Mesenchymal stem cell (in vitro differentiated cells and primary cell): Measurements from ENCODE around the gene NIPAL3.
A peak's percentile ranks its signal among the peaks of the same experiment; 100 is the strongest.

Source experiments
- DNase-seq: peaks from one replicate; pipeline ENCODE4 v3.0.0-alpha.2; 2013
- H2AFZ ChIP-seq: one replicate; pipeline ENCODE4 v1.6.1; 2013; ENCODE audit warnings: low read depth, mild to moderate bottlenecking, control low read depth, inconsistent platforms, low read length, moderate library complexity
- H2AK5ac ChIP-seq: 2 replicates; pipeline ENCODE4 v1.6.1; 2013; ENCODE audit warnings: low read length, moderate library complexity, mild to moderate bottlenecking, inconsistent platforms; ENCODE audit not compliant: severe bottlenecking
- H2BK120ac ChIP-seq: one replicate; pipeline ENCODE4 v1.6.1; 2013; ENCODE audit warnings: low read depth, mild to moderate bottlenecking, inconsistent platforms, low read length, moderate library complexity
- H2BK12ac ChIP-seq, 2 experiments: one replicate each; pipeline ENCODE4 v1.6.1; 2013; ENCODE audit warnings: inconsistent platforms in 2 of 2, low read length in 2 of 2, mild to moderate bottlenecking in 2 of 2, moderate library complexity in 2 of 2, control low read depth in 1 of 2
- H2BK15ac ChIP-seq: one replicate; pipeline ENCODE4 v1.6.1; 2013; ENCODE audit warnings: mild to moderate bottlenecking, low read depth, inconsistent platforms; ENCODE audit not compliant: poor library complexity, severe bottlenecking
- H2BK5ac ChIP-seq: 2 replicates; pipeline ENCODE4 v1.6.1; 2013; ENCODE audit warnings: low read depth, mild to moderate bottlenecking, low read length, control low read depth, inconsistent platforms; ENCODE audit not compliant: poor library complexity, severe bottlenecking
- H3K14ac ChIP-seq, 2 experiments: one replicate each; pipeline ENCODE4 v1.6.1; 2013; ENCODE audit warnings: inconsistent platforms in 2 of 2, low read length in 2 of 2, control low read depth in 1 of 2, mild to moderate bottlenecking in 1 of 2, moderate library complexity in 1 of 2
- H3K18ac ChIP-seq, 2 experiments: one replicate each; pipeline ENCODE4 v1.6.1; 2013; ENCODE audit warnings: inconsistent platforms in 2 of 2, low read length in 2 of 2, control low read depth in 1 of 2, low read depth in 1 of 2, mild to moderate bottlenecking in 1 of 2
- H3K23ac ChIP-seq, 2 experiments: one replicate each; pipeline ENCODE4 v1.6.1; 2013; ENCODE audit warnings: inconsistent platforms in 2 of 2, low read length in 2 of 2, mild to moderate bottlenecking in 2 of 2, moderate library complexity in 2 of 2, control low read depth in 1 of 2
- H3K27ac ChIP-seq: 2 replicates; pipeline ENCODE4 v1.5.1; 2013; ENCODE audit warnings: mild to moderate bottlenecking, moderate library complexity, low read length, control low read depth, inconsistent platforms; ENCODE audit not compliant: poor library complexity, severe bottlenecking
- H3K27me3 ChIP-seq, 2 experiments: 2 replicates each; pipeline versions ENCODE4 v1.6.1 to v1.7.0; 2013; ENCODE audit warnings: low read length in 2 of 2, mild to moderate bottlenecking in 2 of 2, moderate library complexity in 2 of 2, control low read depth in 1 of 2, inconsistent platforms in 1 of 2; ENCODE audit not compliant: control insufficient read depth in 1 of 2, insufficient read depth in 1 of 2
- H3K36me3 ChIP-seq, 2 experiments: 2 replicates each; pipeline versions ENCODE4 v1.6.1 to v1.7.0; 2013; ENCODE audit warnings: low read length in 2 of 2, control low read depth in 1 of 2, inconsistent platforms in 1 of 2, low read depth in 1 of 2, mild to moderate bottlenecking in 1 of 2; ENCODE audit not compliant: insufficient read depth in 2 of 2, control insufficient read depth in 1 of 2
- H3K4ac ChIP-seq, 2 experiments: one replicate each; pipeline ENCODE4 v1.6.1; 2013; ENCODE audit warnings: inconsistent platforms in 2 of 2, low read length in 2 of 2, mild to moderate bottlenecking in 2 of 2, moderate library complexity in 2 of 2, control low read depth in 1 of 2, low read depth in 1 of 2
- H3K4me1 ChIP-seq: 2 replicates; pipeline ENCODE4 v1.6.1; 2013; ENCODE audit warnings: low read depth, low read length, control low read depth; ENCODE audit not compliant: control insufficient read depth, insufficient read depth
- H3K4me2 ChIP-seq: 2 replicates; pipeline ENCODE4 v1.6.1; 2013; ENCODE audit warnings: low read length, mild to moderate bottlenecking, inconsistent platforms; ENCODE audit not compliant: poor library complexity, severe bottlenecking
- H3K4me3 ChIP-seq, 2 experiments: 2 replicates each; pipeline versions ENCODE4 v1.5.1 to v1.7.0; 2013; ENCODE audit warnings: low read length in 2 of 2, mild to moderate bottlenecking in 2 of 2, control low read depth in 1 of 2, low read depth in 1 of 2; ENCODE audit not compliant: insufficient read depth in 1 of 2
- H3K79me1 ChIP-seq: replicated peaks from 2 replicates; pipeline ENCODE4 v1.6.1; 2013; ENCODE audit warnings: mild to moderate bottlenecking, control low read depth, low read length, inconsistent platforms; ENCODE audit not compliant: poor library complexity, severe bottlenecking
- H3K9ac ChIP-seq: 2 replicates; pipeline ENCODE4 v1.7.0; 2013; ENCODE audit warnings: mild to moderate bottlenecking, low read length, moderate library complexity
- H3K9me3 ChIP-seq: 2 replicates; pipeline ENCODE4 v1.7.0; 2013; ENCODE audit warnings: mild to moderate bottlenecking, low read length; ENCODE audit not compliant: control insufficient read depth
- H4K8ac ChIP-seq: one replicate; pipeline ENCODE4 v1.6.1; 2013; ENCODE audit warnings: inconsistent platforms, mild to moderate bottlenecking, low read length, moderate library complexity
- H4K91ac ChIP-seq: one replicate; pipeline ENCODE4 v1.6.1; 2013; ENCODE audit warnings: mild to moderate bottlenecking, low read length, inconsistent platforms
- WGBS: methylation state at CpG from one replicate; pipeline ENCODE4 v1.1.7; 2013; ENCODE audit warnings: mixed read lengths; 5-methylcytosine and 5-hydroxymethylcytosine counted together

The NIPAL3 gene

GRCh38 chr1:24387636-24388175 is 27.9 kb upstream of the NIPAL3 start:
- DNase-seq: no peak
- Histone ChIP-seq H2BK120ac (no peak overlapping the region), H3K4me1 (peaks cover 19% of the 10 kb centered on the region), H3K4me3 (no peak overlapping the region), H3K14ac (no peak overlapping the region), H2BK12ac (no peak overlapping the region), H3K27ac (no peak overlapping the region), H2AK5ac (no peak overlapping the region), H3K18ac (no peak overlapping the region), H3K4ac (no peak overlapping the region), H3K9ac (no peak overlapping the region), H4K91ac (no peak overlapping the region), H2BK15ac (no peak overlapping the region), H3K27me3 (no peaks in the 10 kb centered on the region), H3K79me1 (no peaks in the 10 kb centered on the region), H2BK5ac (no peak overlapping the region), H3K9me3 (no peaks in the 10 kb centered on the region), H3K4me2 (no peak overlapping the region), H2AFZ (no peak overlapping the region), H4K8ac (no peak overlapping the region), H3K36me3 (peaks cover 0 to 3% of the 10 kb centered on the region in 2 experiments), H3K23ac (no peak overlapping the region)
- no CpG with 5 or more reads among the region's 1 CpG for WGBS

GRCh38 chr1:24388331-24388885 is 27.2 kb upstream of the NIPAL3 start:
- DNase-seq: no peak
- H3K36me3 ChIP-seq: peaks cover 0 to 3% of the 10 kb centered on the region in 2 experiments
- no peak overlapping the region for H3K4ac ChIP-seq
- no peaks in the 10 kb centered on the region for H3K79me1 ChIP-seq
- H3K4me3 ChIP-seq: no peak overlapping the region
- H2AFZ ChIP-seq: no peak overlapping the region
- H3K27me3 ChIP-seq: no peaks in the 10 kb centered on the region
- no peak overlapping the region for H3K18ac ChIP-seq
- no peaks in the 10 kb centered on the region for H3K9me3 ChIP-seq
- WGBS: 91% methylated on average over 6 of the region's 8 CpGs
- H2BK12ac ChIP-seq: no peak overlapping the region
- no peak overlapping the region for H3K27ac ChIP-seq
- peaks cover 19% of the 10 kb centered on the region for H3K4me1 ChIP-seq
- H2BK5ac ChIP-seq: no peak overlapping the region
- H3K23ac ChIP-seq: no peak overlapping the region
- no peak overlapping the region for H4K8ac ChIP-seq
- H2AK5ac ChIP-seq: no peak overlapping the region
- no peak overlapping the region for H2BK120ac ChIP-seq
- no peak overlapping the region for H4K91ac ChIP-seq
- no peak overlapping the region for H3K14ac ChIP-seq
- H2BK15ac ChIP-seq: no peak overlapping the region
- no peak overlapping the region for H3K4me2 ChIP-seq
- H3K9ac ChIP-seq: no peak overlapping the region

- Histone ChIP-seq H3K4me1 (peaks cover 17% of the 10 kb centered on the region), H2AK5ac (no peak overlapping the region), H3K14ac (no peak overlapping the region), H2AFZ (no peak overlapping the region), H2BK120ac (no peak overlapping the region), H3K27ac (no peak overlapping the region), H3K79me1 (peaks cover 3% of the 10 kb centered on the region), H3K4me2 (no peak overlapping the region), H3K27me3 (no peaks in the 10 kb centered on the region), H3K18ac (no peak overlapping the region), H3K36me3 (peaks cover 0 to 3% of the 10 kb centered on the region in 2 experiments), H2BK5ac (no peak overlapping the region), H4K91ac (no peak overlapping the region), H3K9ac (peak overlapping the region; percentile 16), H4K8ac (no peak overlapping the region), H2BK15ac (no peak overlapping the region), H2BK12ac (no peak overlapping the region), H3K4me3 (no peak overlapping the region), H3K9me3 (no peaks in the 10 kb centered on the region), H3K4ac (no peak overlapping the region), H3K23ac (no peak overlapping the region)
- WGBS: 94% methylated on average over 2 of the region's 4 CpGs
- no peak for DNase-seq
These were observed 26.3 kb upstream of the NIPAL3 start for GRCh38 chr1:24389231-24389678.

- Histone ChIP-seq H3K23ac (no peak overlapping the region), H3K4me2 (no peak overlapping the region), H2BK12ac (peak overlapping the region in 1 of 2 experiments; percentile 71), H2AK5ac (no peak overlapping the region), H3K27me3 (no peaks in the 10 kb centered on the region), H3K4me3 (no peak overlapping the region), H3K4me1 (peaks cover 10% of the 10 kb centered on the region), H3K79me1 (peaks cover 3% of the 10 kb centered on the region), H3K9me3 (no peaks in the 10 kb centered on the region), H3K9ac (peak overlapping the region; percentile 83), H4K91ac (no peak overlapping the region), H3K27ac (no peak overlapping the region), H3K4ac (no peak overlapping the region), H3K36me3 (peaks cover 0 to 3% of the 10 kb centered on the region in 2 experiments), H2AFZ (no peak overlapping the region), H3K14ac (no peak overlapping the region), H2BK15ac (no peak overlapping the region), H2BK120ac (no peak overlapping the region), H2BK5ac (no peak overlapping the region), H3K18ac (no peak overlapping the region), H4K8ac (no peak overlapping the region)
- 19% methylated on average over 6 of the region's 12 CpGs for WGBS
- peak; percentile 94 for DNase-seq
These were observed 24.4 kb upstream of the NIPAL3 start for GRCh38 chr1:24390924-24391782.
